HG03039 (cell line): ENCODE measurements around the gene BPIFB3.

Source experiments
- ATAC-seq: cut with Tn5 transposase; IDR thresholded peaks from one replicate; pipeline ENCODE4 v1.9.1; 2021; ENCODE audit warnings: mild to moderate bottlenecking, moderate library complexity; ENCODE audit not compliant: unreplicated experiment

Gene BPIFB3

GRCh38 chr20:33059741-33060390 lies 6.2 kb downstream of the BPIFB3 start:
- no peak for ATAC-seq

- no peak for ATAC-seq
These were observed 7.9 kb downstream of the BPIFB3 start for GRCh38 chr20:33061658-33062028.

GRCh38 chr20:33062105-33062824 lies 8.6 kb downstream of the BPIFB3 start:
- no peak for ATAC-seq

- no peak for ATAC-seq
These were observed 9.1 kb downstream of the BPIFB3 start for GRCh38 chr20:33062825-33063149.

DNA sequence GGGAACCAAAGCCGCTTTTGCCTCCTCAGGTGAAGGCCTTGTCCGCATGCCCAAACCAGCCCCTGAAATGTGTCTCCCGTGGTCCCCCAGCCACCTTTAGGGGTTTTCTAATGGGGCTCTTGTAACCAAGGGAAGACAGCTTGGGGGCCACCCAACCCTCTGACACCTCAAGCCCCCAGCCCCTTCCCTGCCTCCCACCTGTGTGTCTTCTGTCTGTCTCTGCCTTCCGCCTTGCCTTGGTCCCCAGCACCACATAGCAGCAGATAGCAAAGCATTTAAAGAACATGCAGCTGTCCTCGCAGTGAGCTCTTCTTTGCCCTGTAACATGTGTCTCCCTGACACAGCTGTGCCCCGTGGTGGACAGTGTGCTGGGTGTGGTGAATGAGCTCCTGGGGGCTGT lies 9.6 kb downstream of the BPIFB3 start:
- ATAC-seq: no peak

- no peak for ATAC-seq
These were observed 11.0 kb downstream of the BPIFB3 start for GRCh38 chr20:33064572-33065287.

DNA sequence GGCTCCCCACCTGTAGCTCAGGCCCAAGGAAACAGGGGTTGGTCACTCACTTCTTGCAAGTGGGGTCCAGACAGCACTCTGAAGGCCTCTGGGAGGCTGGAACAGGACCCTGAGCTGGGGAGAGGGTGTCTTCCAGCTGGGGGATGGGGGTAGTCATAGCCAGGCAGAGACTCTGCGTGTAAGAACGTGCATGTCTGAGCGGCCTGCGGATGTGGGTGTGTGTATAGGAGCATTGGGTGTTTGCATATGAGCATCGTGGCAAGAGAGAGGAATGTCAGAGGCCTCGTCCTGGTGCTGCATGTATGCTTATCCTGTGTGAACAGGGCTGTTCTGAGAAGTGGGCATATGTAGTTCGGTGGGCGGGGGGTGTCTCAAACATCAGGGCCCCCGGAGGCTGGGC lies 12.1 kb downstream of the BPIFB3 start:
- no peak for ATAC-seq

DNA sequence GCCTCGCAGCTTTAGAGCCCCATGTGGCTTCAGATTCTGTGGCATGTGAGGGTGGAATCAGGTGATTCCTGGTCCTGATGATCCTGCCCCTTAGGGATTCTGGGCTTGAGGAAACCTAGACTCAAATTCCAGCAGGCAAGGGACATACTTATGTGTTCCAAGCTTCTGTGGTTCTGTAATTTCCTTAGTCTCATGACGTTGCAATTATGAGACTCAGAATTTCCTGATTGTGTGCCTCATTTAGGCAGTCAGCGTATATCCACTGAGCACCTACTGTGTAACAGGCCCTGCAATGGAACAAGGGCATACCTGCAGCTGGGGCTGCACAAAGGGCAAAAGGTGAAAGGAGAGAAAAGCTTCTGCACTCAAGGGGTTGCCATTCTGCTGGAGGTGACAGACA lies 14.1 kb downstream of the BPIFB3 start:
- ATAC-seq: no peak

- no peak for ATAC-seq
These were observed 14.7 kb downstream of the BPIFB3 start for GRCh38 chr20:33068251-33068939.

DNA sequence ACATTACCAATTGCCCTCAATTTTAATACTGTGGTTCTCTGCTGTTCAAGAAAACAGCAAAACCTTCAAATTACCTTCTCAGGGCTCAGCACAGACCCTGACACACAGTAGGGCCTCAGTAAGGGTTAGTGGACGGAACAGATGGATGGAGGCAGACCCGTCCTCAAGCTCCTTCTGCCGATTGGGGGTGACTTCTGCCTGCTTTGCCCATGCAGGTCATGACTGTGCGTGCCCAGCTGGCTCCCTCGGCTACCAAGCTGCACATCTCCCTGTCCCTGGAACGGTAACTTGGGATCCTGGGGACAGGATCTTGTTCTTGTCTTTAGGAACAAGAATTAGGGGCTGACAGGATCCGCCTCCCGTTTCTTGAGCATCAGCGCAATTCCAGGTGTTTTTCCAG lies 16.0 kb downstream of the BPIFB3 start:
- ATAC-seq: no peak

GRCh38 chr20:33070111-33071053 lies 16.7 kb downstream of the BPIFB3 start:
- ATAC-seq: no peak

GRCh38 chr20:33071198-33071597 lies 17.5 kb downstream of the BPIFB3 start:
- ATAC-seq: no peak

DNA sequence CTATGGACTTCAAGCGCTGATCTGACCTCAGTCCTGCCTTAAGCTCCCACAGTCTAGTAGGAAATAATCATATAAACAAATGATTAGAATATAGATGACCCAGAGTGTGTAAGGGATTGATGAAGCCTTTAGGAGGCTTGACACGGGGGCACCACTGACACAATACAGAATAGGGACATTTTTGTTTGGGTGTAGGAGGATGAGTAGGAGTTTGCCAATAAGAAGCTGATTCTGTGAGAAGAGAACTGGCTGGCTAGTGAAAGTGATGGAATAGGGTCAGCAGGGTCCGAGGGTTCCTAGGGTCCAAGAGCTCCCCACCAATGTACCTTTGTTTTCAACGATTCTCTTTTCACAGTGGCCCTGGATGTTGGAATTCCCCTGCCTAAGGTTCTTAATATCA lies 18.7 kb downstream of the BPIFB3 start:
- no peak for ATAC-seq

- no peak for ATAC-seq
These were observed 19.1 kb downstream of the BPIFB3 start for GRCh38 chr20:33072813-33073212.

- no peak for ATAC-seq
These were observed 21.0 kb downstream of the BPIFB3 start for GRCh38 chr20:33074675-33075074.

DNA sequence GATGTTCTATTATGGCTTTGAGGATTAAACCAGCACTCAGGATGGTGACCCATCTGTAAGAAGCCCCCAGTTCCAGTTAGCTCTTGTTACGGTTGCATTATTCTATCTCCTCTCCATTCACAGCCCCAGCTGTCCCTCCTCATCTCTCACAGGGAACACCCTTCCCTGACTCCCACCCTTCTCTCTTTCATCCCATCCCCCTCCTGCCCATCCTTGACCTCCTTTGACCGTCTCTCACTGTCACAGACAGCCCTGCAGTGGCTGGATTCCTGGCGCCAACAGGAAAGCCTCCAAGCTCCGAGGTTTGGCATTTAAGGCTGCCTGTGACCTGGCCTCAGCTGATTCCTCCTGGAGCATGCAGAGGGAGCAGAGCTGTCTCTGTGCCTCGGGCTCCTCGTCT lies 21.6 kb downstream of the BPIFB3 start:
- no peak for ATAC-seq

- ATAC-seq: no peak
These were observed 23.1 kb downstream of the BPIFB3 start for GRCh38 chr20:33076662-33077372.

DNA sequence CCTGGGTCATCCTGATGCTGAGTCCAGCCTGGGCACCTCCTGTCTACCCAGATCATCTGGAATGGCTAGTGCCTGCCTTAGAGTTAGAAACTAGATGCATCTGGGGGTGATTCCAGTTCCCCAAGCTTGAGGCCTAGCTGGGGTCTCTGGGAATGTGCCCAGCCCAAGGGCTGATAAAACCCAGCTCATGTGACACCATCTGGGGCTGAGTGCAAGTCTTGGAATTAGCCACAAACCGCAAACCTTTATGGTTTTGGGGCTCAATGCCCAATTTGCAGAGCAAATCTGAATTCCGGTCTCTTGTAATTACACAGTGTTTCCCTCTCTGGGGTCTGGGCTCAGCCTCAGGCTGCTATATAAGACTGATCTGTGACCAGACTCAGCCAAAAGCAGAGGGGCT lies 25.6 kb downstream of the BPIFB3 start, which contains the start of gene BPIFB4:
TSS of gene BPIFB4 (plus strand) at position 385 of the 400 bp plus-strand sequence. CDS start 1,884 bp downstream, outside the sequence.
- no peak for ATAC-seq

DNA sequence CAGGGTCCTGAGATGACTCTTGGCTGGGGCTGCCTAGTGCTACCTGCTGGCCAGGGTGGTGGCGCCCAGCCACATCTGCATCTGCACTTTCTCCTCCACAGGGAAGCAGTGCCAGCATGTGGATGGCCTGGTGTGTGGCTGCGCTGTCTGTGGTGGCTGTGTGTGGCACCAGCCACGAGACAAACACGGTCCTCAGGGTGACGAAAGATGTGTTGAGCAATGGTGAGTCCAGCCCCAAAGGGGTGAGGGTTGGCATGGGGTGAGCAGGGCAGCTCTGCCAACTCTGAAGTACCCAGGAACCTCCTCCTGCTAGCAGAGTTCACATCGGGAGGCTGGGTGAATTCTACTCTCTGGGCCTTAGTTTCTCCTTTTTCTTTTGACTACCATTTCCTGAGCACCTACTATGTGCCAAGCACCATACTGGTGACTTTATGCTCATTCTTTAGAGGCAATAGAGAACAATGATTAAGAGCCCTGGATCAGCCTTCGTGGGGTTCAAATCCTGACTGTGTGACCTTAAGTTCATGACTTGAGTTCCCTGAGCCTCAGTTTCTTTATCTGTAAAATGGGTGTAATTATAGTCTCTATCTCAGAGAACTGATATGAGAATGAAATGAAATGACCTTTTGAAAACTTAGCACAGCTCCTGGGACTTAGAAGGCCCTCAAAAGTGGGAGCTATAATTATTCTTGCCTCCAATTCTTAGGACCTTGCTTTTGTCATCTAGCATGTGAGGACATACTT lies 27.9 kb downstream of the BPIFB3 start:
- no peak for ATAC-seq
